ENCODE data around the gene ZNF598.

ZNF598 gene

DNA sequence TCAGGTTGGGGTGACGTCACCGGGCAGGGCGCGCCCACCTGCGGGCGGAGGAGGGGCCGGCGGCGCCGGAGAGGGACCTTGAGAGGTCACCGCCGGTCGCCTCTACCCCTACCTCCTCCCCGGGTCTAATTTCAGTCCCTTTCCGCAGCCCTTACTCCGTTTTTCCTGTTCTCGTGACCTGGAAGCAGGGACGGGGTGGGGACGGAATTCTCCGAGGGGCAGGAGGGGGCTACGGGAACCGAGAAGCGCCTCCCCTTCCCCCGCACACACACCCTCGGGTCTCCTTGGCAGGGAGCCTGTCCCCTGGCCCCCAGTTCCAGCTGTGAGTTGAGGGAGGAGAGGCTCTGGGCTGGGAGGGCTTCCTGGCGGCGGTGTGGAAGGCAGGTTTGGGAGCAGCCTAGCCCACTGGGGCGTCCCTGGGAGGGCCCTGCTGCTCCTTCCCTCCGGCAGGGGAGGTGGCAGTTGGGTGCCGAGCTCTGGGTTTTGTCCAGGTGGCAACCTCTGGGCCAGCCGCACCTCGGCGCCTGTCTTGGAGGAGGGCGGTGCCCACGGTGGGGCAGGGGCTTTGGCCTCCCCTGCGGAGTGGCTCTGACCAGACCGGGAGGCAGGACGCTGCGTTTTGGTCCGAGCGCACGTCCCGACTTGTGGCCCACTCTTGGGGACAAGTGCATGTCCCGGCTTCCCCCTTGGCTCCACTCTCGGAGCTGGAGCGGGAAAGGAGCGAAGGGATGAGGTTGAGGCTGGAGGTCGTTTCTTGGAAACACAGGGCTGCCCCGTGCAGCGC, 19.1 kb downstream of the ZNF598 start:
- DNase-seq (ENCODE audit: low read depth): no peak

DNA sequence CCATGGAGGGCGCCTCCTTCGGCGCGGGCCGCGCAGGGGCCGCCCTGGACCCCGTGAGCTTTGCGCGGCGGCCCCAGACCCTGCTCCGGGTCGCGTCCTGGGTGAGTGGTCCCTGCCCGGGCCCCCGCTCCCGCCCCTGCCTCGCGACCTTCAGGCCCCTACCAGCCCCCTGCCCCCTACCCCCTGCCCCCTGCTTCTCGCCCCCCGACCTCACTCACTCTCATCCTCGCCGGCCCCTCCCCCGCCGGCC, 19.6 kb downstream of the ZNF598 start:
- no peak for DNase-seq (ENCODE audit: low read depth)

DNA sequence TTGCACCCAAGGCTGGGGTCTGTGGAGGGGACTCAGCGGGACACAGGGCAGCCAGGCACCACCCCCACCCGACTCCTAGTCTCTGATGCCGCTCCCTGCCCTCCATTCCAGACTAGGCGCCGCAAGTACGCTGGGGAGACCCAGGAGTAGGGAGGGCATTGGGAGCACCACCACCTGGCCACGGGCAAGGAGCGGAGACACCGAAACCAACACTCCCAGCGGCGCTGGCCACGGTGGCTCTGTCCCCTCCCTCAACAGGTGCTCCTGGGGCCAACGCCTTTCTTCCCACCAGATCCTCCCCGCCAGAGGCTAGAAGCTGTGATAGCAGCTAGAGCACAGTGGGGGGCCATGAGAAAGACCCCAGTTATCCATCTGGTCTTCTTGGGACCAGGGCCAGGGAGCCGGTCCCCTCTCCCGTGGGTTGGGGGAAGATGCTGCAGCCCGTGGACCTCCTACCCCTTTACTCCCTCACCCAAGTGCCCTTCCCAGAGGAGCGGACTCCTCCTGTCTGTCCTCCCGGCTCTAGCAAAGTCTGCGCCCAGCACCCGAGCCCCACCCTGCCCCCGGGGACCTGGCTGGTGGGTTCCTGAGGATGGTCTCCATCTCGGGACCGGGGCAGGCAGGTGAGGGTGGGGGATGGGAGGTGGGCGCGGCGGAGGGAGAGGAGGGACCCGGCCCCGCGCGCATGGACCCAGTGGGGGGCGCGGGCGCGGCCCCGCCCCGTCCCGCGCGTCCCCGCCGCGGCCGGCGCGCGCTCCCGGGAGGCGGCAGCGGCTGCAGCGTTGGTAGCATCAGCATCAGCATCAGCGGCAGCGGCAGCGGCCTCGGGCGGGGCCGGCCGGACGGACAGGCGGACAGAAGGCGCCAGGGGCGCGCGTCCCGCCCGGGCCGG, 20.2 kb downstream of the ZNF598 start, which contains the start of gene SYNGR3:
Gene SYNGR3, plus strand, starts transcription at position 762 of the 892 bp plus-strand sequence. CDS start 133 bp downstream, outside the sequence.
- DNase-seq (ENCODE audit: low read depth): no peak

- no peak for DNase-seq (ENCODE audit: low read depth)
Measured at GRCh38 chr16:1987198-1987597, 22.4 kb downstream of the ZNF598 start.

DNA sequence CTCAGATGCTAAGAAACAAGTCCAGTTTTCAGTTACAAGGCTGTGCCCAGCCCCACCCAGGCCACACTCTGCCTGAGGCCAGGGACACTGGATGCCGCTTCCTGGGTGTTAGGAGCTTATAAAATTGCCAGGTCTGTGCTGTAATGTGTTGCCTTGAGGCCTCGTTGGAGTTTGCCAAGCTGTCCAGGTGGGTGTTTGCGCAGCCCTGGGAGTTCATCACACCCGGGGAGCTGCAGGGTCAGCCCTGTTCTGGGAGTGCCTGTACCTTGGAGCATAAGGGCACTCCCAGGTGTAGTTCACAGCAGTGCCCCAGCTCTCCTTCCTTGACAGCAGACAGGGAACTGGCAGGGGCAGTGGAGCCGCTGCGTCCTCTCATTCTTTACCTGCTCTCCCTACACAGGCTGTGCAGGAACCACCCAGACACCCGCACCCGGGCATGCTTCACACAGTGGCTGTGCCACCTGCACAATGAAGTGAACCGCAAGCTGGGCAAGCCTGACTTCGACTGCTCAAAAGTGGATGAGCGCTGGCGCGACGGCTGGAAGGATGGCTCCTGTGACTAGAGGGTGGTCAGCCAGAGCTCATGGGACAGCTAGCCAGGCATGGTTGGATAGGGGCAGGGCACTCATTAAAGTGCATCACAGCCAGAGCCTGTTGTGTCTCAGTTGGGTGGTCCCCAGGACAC, 24.0 kb downstream of the ZNF598 start:
- no peak for DNase-seq (ENCODE audit: low read depth)

DNA sequence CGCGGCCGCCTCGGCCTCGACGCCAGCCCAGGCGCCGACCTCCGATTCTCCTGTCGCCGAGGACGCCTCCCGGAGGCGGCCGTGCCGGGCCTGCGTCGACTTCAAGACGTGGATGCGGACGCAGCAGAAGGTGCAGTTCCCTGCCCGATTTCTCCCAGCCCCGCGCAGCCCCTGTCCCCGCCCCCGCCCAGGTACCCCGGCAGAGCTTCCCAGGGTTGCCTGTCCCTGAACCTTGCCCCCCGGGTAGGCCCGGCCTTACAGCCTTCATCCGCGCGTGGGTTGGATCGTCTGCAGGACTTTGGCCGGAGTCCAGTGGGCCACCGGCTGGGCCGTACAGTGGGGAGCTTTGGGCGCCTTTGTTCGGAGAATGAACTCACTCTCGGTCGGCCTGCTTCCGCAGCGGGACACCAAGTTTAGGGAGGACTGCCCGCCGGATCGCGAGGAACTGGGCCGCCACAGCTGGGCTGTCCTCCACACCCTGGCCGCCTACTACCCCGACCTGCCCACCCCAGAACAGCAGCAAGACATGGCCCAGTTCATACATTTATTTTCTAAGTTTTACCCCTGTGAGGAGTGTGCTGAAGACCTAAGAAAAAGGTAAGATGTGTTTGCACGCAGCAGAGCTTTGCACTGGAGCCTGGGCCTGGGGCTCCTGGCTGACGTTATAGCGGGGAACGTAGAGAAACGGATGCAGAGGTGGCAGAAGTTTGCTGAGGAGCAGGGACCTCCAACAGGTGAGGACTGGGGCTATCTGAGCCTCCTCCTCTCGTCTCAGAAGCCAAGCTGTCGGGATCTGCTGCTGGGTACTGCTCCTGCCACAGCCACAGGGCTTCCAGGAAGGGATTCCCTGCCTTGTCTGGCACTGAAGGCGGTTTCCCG, 25.0 kb downstream of the ZNF598 start:
- DNase-seq (ENCODE audit: low read depth): no peak

DNA sequence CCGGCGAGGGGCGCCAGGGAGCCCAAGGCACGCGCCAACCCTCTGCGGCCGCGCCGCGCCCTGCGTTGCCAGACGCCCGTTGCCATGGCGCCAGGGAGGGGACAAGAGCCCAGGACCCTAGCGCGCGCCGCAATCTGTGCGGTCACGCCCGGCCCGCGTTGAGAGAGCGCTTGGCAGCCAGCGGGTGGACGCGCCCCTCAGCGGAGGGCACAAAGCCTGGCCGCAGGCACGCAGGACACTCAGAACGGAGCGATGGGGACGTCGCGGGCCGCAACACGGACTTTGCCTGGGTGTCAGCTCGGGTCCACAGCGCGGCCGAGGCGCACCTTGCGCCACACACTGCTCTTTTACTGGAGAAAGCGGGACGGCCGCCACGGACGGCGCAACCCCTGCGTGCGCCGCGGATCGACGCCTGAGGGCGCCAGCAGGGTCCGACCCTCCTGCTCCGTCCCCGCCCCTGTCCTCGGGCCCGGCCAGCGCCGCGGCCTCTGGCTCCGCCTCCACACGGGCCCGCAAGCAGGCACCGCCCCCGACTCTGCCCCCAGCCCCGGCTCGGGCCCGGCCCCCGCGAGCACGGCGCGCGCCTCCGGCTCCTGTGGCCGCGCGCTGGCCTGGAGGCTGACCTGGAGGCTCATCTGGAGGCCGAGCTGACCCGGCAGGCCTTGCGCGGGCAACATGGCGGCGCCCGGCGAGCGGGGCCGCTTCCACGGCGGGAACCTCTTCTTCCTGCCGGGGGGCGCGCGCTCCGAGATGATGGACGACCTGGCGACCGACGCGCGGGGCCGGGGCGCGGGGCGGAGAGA, 25.9 kb downstream of the ZNF598 start, which contains the start of gene GFER:
Gene GFER, plus strand, starts transcription at position 650 of the 803 bp plus-strand sequence. Its CDS starts 26 bp downstream, at position 676.
- peak; percentile 38 for DNase-seq (ENCODE audit: low read depth)

DNA sequence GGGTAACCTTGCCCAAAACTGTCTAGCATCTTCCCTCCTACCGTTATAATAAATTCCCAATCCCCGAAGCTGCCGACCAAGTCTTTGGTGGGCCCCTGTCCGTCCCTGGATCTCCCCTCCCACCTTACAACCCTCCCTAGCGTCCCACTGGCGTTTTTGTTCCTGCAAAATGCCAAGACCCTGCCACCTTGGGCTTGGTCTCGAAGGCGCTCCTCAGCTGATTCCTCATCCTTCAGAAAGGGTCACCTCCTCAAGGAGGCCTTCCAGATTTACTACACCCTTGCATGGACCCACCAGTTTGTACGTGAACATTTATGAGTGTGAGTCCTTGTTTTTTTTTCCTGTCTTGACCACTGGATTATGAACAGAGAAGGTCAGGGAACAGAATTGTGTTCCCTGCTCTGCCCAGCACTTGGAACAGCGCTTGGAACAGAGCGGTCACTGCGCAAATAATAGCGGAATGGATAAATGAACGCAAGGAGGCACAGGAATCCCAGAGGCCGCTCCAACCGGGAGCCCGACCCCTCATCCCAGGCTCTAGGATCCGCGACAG, 26.6 kb downstream of the ZNF598 start:
- no peak for DNase-seq (ENCODE audit: low read depth)

DNA sequence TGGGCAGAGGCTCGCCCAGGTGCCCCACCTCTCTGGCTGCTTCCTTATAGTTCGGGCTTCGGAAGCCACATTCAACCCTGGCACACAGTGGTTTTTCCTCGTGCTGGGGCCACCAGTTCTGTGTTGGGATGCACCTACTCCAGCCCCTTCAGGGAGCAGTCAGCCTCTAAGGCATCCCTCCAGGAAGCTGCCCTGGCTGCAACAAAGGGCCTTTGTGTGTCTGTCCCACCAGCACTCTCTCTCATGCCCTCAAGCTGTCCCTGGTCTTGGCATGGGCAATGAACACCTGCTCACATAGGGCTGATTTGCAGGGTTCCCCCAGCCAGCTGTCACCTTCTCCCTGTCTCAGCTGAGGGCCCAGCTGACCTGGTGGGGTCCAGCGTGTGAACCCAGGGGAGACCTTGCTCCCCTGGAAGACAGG, 27.6 kb downstream of the ZNF598 start:
- no peak for DNase-seq (ENCODE audit: low read depth)

- DNase-seq (ENCODE audit: low read depth): no peak
Measured at GRCh38 chr16:1981398-1981836, 28.2 kb downstream of the ZNF598 start, which contains the start of gene NOXO1. TSS of gene NOXO1 (minus strand) at chr16:1981469. CDS start at chr16:1981179, 290 bp downstream.

GRCh38 chr16:1980770-1981087, 28.9 kb downstream of the ZNF598 start:
- DNase-seq (ENCODE audit: low read depth): no peak

DNA sequence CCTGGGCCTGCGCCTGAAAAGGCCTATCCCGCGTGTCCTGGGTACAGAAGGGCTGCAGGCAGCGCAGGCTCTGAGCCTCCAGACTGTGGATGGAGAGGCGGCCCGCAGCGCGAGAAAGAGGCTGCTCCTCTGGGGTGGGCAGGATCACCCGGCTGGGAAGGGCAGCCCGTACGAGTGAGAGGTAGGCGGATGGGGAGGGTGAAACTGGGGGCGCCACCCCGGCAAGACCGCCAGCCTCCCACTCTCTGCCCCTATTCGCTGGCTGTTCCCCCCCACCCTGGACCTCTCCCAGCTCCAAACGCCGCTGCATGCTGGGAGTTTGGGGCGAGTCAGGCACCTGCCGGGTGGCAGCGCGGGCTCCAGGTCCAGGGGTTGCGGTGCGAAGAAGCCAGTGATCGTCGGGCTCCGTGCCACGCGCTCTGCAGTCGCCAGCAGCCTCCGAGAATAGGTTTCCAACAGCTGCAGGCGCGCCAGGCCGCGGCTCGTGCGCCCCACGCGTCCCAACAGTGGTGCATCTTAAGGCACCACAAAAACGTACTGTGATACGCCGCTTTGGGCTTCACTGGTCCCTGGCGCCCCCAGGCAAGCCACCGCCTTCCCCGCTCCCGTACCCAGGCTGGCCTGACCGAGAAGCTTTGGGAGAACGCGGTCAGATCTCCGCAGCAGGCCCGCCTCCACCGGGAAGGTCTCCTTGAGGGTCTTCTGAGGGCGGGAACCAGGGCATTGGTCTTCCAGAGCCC, 29.4 kb downstream of the ZNF598 start:
- no peak for DNase-seq (ENCODE audit: low read depth)

- DNase-seq (ENCODE audit: low read depth): no peak
Measured at GRCh38 chr16:1979271-1980029, 30.2 kb downstream of the ZNF598 start.

DNA sequence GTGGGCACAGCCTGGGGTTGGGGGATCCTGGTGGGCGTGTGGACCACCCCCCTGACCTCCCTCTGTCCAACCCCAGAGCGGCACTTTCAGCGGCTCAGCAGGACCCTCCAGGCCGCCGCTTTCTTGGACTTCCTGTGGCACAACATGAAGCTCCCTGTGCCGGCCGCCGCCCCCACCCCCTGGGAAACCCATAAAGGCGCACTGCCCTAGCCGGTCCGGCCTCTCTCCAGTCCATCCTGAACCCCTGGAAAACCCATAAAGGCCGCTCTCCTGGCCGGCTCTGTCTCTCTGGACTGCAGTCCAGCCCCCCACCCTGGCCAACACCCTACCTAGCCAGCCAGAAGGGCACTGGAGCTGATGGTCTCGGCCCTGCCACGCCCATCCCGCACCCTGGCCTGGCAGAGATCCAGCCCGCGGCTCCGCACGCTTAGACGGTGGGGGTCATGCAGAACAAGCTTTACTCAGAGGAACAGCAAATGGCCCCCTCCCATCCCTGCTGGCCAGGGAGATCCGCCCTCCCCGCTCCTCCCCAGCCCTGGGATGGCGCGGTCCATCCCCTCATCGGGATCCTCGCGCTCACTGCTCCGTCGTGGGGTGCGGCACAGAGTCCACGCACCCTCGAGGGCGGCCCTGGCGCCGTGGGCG, 31.0 kb downstream of the ZNF598 start:
- no peak for DNase-seq (ENCODE audit: low read depth)

GRCh38 chr16:1977875-1978268, 31.7 kb downstream of the ZNF598 start:
- DNase-seq (ENCODE audit: low read depth): no peak

DNA sequence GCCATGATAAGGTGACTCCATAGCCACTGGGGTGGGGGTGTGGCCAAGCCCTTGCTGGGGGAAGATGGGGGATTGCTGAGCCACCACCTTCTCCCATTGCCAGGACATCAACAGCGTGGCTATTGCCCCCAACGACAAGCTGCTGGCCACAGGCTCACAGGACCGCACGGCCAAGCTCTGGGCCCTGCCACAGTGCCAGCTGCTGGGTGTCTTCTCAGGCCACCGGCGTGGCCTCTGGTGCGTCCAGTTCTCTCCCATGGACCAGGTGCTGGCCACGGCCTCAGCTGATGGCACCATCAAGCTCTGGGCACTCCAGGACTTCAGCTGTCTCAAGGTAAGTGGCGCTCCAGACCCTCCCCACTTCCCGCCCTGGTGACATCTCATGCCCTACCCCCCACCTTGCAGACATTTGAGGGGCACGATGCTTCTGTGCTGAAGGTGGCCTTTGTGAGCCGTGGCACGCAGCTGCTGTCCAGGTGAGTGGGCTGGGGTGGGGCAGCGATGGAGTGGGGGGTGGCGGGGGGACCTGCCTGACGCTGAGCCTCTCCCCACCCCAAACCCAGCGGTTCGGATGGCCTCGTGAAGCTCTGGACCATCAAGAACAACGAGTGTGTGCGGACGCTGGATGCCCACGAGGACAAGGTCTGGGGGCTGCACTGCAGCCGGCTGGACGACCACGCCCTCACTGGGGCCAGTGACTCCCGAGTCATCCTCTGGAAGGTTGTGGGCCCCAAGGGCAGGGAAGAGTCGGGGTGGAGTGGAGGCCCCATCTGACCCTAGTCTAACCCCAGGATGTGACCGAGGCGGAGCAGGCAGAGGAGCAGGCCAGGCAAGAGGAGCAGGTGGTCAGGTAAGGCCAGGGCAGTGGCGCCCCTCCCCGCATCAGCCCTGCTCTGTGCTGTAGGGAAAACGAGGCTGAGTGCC, 32.4 kb downstream of the ZNF598 start:
- no peak for DNase-seq (ENCODE audit: low read depth)

DNA sequence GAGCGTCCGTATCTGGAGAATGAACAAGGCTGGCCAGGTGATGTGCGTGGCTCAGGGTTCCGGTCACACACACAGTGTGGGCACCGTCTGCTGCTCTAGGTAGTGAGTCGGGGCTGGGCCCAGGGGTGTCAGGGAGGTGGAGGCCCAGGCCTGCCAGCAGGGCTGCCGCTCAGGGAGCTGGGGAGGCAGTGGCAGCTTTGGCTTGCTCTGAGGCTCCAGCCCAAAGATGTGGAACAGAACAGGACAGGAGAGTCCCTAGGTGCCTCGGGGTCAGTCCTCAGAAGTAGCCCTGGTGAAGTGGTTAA, 33.5 kb downstream of the ZNF598 start:
- no peak for DNase-seq (ENCODE audit: low read depth)

Data from HS-5 (cell line).